Measurements from ENCODE around the gene UBE3C.

The UBE3C gene

GRCh38 chr7:157267516-157267915 lies 128.8 kb downstream of the UBE3C start:
- Histone ChIP-seq H3K4ac (ENCODE audit: low read length) (no peak overlapping the region), H3K9ac (ENCODE audit: low read depth, low read length, poor library complexity) (no peak overlapping the region), H3K79me1 (ENCODE audit: low read depth, low read length) (no peaks in the 10 kb centered on the region), H3K23ac (ENCODE audit: low read depth, low read length, poor library complexity) (no peak overlapping the region), H2BK5ac (ENCODE audit: low read length) (no peak overlapping the region), H2AK5ac (ENCODE audit: low read depth, low read length) (no peak overlapping the region), H3K4me2 (ENCODE audit: insufficient read depth, low read length, poor library complexity, severe bottlenecking) (no peak overlapping the region), H3K4me1 (ENCODE audit: control insufficient read depth in 2 of 2, insufficient read depth in 1 of 2, low read depth in 1 of 2, low read length in 2 of 2) (no peaks in the 10 kb centered on the region), H3K14ac (ENCODE audit: low read length) (no peak overlapping the region), H3K4me3 (ENCODE audit: low read length in 2 of 2) (no peak overlapping the region), H3K9me3 (replicated peaks in 1 of 2; ENCODE audit: control insufficient read depth in 2 of 2, insufficient read depth in 1 of 2, low read depth in 1 of 2, low read length in 2 of 2) (no peaks in the 10 kb centered on the region), H4K91ac (ENCODE audit: low read depth, low read length, poor library complexity) (no peak overlapping the region), H2BK15ac (ENCODE audit: low read length) (no peak overlapping the region), H4K8ac (ENCODE audit: low read depth, low read length) (no peak overlapping the region), H3K36me3 (replicated peaks in 1 of 2; ENCODE audit: control insufficient read depth in 2 of 2, insufficient read depth in 2 of 2, low read length in 2 of 2) (peaks cover 32 to 92% of the 10 kb centered on the region in 2 donors), H2AFZ (ENCODE audit: low read length) (no peak overlapping the region), H3K27me3 (ENCODE audit: control insufficient read depth in 3 of 3, insufficient read depth in 3 of 3, low read depth in 1 of 3, low read length in 3 of 3) (peaks cover 0 to 2% (median 0%) of the 10 kb centered on the region in 3 experiments), H2BK12ac (ENCODE audit: low read length) (no peak overlapping the region), H3K27ac (replicated peaks; ENCODE audit: low read length) (no peak overlapping the region), H2BK120ac (ENCODE audit: low read depth, low read length) (no peak overlapping the region), H3K18ac (ENCODE audit: low read length) (no peak overlapping the region)
- WGBS, 2 donors (ENCODE audit: extremely low coverage in 2 of 2, insufficient read length in 2 of 2, insufficient replicate concordance in 1 of 2) = no CpG with 5 or more reads among the region's 13 CpGs
- no peak for DNase-seq (ENCODE audit: low spot score)

- H2AFZ ChIP-seq (ENCODE audit: low read length) = no peak overlapping the region
- no peak overlapping the region for H2AK5ac ChIP-seq (ENCODE audit: low read depth, low read length)
- no peak overlapping the region for H3K27ac ChIP-seq (replicated peaks; ENCODE audit: low read length)
- no peak overlapping the region for H3K23ac ChIP-seq (ENCODE audit: low read depth, low read length, poor library complexity)
- H2BK12ac ChIP-seq (ENCODE audit: low read length) = no peak overlapping the region
- DNase-seq (ENCODE audit: low spot score) = no peak
- H2BK15ac ChIP-seq (ENCODE audit: low read length) = no peak overlapping the region
- peaks cover 30 to 88% of the 10 kb centered on the region in 2 donors for H3K36me3 ChIP-seq (replicated peaks in 1 of 2; ENCODE audit: control insufficient read depth in 2 of 2, insufficient read depth in 2 of 2, low read length in 2 of 2)
- no peak overlapping the region for H2BK5ac ChIP-seq (ENCODE audit: low read length)
- H3K4me3 ChIP-seq (ENCODE audit: low read length in 2 of 2) = no peak overlapping the region
- no peak overlapping the region for H3K4me2 ChIP-seq (ENCODE audit: insufficient read depth, low read length, poor library complexity, severe bottlenecking)
- no peak overlapping the region for H3K4ac ChIP-seq (ENCODE audit: low read length)
- no peak overlapping the region for H3K18ac ChIP-seq (ENCODE audit: low read length)
- H4K91ac ChIP-seq (ENCODE audit: low read depth, low read length, poor library complexity) = no peak overlapping the region
- no peaks in the 10 kb centered on the region for H3K4me1 ChIP-seq (ENCODE audit: control insufficient read depth in 2 of 2, insufficient read depth in 1 of 2, low read depth in 1 of 2, low read length in 2 of 2)
- H2BK120ac ChIP-seq (ENCODE audit: low read depth, low read length) = no peak overlapping the region
- no peak overlapping the region for H3K9ac ChIP-seq (ENCODE audit: low read depth, low read length, poor library complexity)
- no peak overlapping the region for H3K14ac ChIP-seq (ENCODE audit: low read length)
- H3K79me1 ChIP-seq (ENCODE audit: low read depth, low read length) = no peaks in the 10 kb centered on the region
- WGBS, 2 donors (ENCODE audit: extremely low coverage in 2 of 2, insufficient read length in 2 of 2, insufficient replicate concordance in 1 of 2) = no CpG with 5 or more reads among the region's 5 CpGs
- H3K9me3 ChIP-seq (replicated peaks in 1 of 2; ENCODE audit: control insufficient read depth in 2 of 2, insufficient read depth in 1 of 2, low read depth in 1 of 2, low read length in 2 of 2) = no peaks in the 10 kb centered on the region
- H4K8ac ChIP-seq (ENCODE audit: low read depth, low read length) = no peak overlapping the region
- peaks cover 0 to 2% (median 0%) of the 10 kb centered on the region in 3 experiments for H3K27me3 ChIP-seq (ENCODE audit: control insufficient read depth in 3 of 3, insufficient read depth in 3 of 3, low read depth in 1 of 3, low read length in 3 of 3)
Observed at GRCh38 chr7:157267956-157268355, 129.2 kb downstream of the UBE3C start.

DNA sequence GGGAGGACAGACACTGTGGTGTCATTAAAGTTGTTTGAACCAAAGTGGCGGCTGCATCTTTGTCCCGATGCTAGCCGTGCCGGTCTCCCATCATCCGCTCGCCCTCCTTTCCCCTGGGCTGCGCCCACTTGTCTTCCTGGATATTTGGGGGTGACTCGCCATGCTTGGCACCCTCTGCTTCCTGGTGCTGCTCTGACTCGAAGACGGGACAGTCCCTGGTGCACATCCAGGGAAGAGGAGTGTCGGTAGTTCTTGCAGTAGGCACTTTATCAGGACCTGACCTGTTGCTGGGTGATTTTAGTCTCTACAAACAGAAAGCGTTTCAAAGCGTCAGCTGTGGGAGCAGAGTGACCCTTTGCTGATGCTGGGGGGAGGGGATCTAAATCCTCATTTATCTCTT lies 129.8 kb downstream of the UBE3C start:
- Histone ChIP-seq H3K23ac (ENCODE audit: low read depth, low read length, poor library complexity) (peak overlapping the region; percentile 0), H3K27me3 (ENCODE audit: control insufficient read depth in 3 of 3, insufficient read depth in 3 of 3, low read depth in 1 of 3, low read length in 3 of 3) (peaks cover 0 to 2% (median 0%) of the 10 kb centered on the region in 3 experiments), H2AK5ac (ENCODE audit: low read depth, low read length) (no peak overlapping the region), H3K4ac (ENCODE audit: low read length) (no peak overlapping the region), H2AFZ (ENCODE audit: low read length) (no peak overlapping the region), H3K27ac (replicated peaks; ENCODE audit: low read length) (no peak overlapping the region), H2BK5ac (ENCODE audit: low read length) (no peak overlapping the region), H2BK120ac (ENCODE audit: low read depth, low read length) (no peak overlapping the region), H3K9ac (ENCODE audit: low read depth, low read length, poor library complexity) (no peak overlapping the region), H3K36me3 (replicated peaks in 1 of 2; ENCODE audit: control insufficient read depth in 2 of 2, insufficient read depth in 2 of 2, low read length in 2 of 2) (peaks cover 30 to 82% of the 10 kb centered on the region in 2 donors), H3K9me3 (replicated peaks in 1 of 2; ENCODE audit: control insufficient read depth in 2 of 2, insufficient read depth in 1 of 2, low read depth in 1 of 2, low read length in 2 of 2) (no peaks in the 10 kb centered on the region), H4K8ac (ENCODE audit: low read depth, low read length) (no peak overlapping the region), H3K4me2 (ENCODE audit: insufficient read depth, low read length, poor library complexity, severe bottlenecking) (no peak overlapping the region), H4K91ac (ENCODE audit: low read depth, low read length, poor library complexity) (no peak overlapping the region), H2BK12ac (ENCODE audit: low read length) (no peak overlapping the region), H3K4me3 (ENCODE audit: low read length in 2 of 2) (no peak overlapping the region), H3K4me1 (ENCODE audit: control insufficient read depth in 2 of 2, insufficient read depth in 1 of 2, low read depth in 1 of 2, low read length in 2 of 2) (no peaks in the 10 kb centered on the region), H3K79me1 (ENCODE audit: low read depth, low read length) (no peaks in the 10 kb centered on the region), H3K14ac (ENCODE audit: low read length) (no peak overlapping the region), H2BK15ac (ENCODE audit: low read length) (no peak overlapping the region), H3K18ac (ENCODE audit: low read length) (no peak overlapping the region)
- WGBS, 2 donors (ENCODE audit: extremely low coverage in 2 of 2, insufficient read length in 2 of 2, insufficient replicate concordance in 1 of 2) = no CpG with 5 or more reads among the region's 13 CpGs
- no peak for DNase-seq (ENCODE audit: low spot score)

- Histone ChIP-seq H4K91ac (ENCODE audit: low read depth, low read length, poor library complexity) (no peak overlapping the region), H2BK120ac (ENCODE audit: low read depth, low read length) (no peak overlapping the region), H3K27me3 (ENCODE audit: control insufficient read depth in 3 of 3, insufficient read depth in 3 of 3, low read depth in 1 of 3, low read length in 3 of 3) (peaks cover 0 to 2% (median 0%) of the 10 kb centered on the region in 3 experiments), H3K18ac (ENCODE audit: low read length) (no peak overlapping the region), H4K8ac (ENCODE audit: low read depth, low read length) (no peak overlapping the region), H3K9me3 (replicated peaks in 1 of 2; ENCODE audit: control insufficient read depth in 2 of 2, insufficient read depth in 1 of 2, low read depth in 1 of 2, low read length in 2 of 2) (no peaks in the 10 kb centered on the region), H2AFZ (ENCODE audit: low read length) (no peak overlapping the region), H3K27ac (replicated peaks; ENCODE audit: low read length) (no peak overlapping the region), H3K36me3 (replicated peaks in 1 of 2; ENCODE audit: control insufficient read depth in 2 of 2, insufficient read depth in 2 of 2, low read length in 2 of 2) (peaks cover 23 to 72% of the 10 kb centered on the region in 2 donors), H3K4ac (ENCODE audit: low read length) (no peak overlapping the region), H3K14ac (ENCODE audit: low read length) (no peak overlapping the region), H3K4me2 (ENCODE audit: insufficient read depth, low read length, poor library complexity, severe bottlenecking) (no peak overlapping the region), H3K4me1 (ENCODE audit: control insufficient read depth in 2 of 2, insufficient read depth in 1 of 2, low read depth in 1 of 2, low read length in 2 of 2) (no peaks in the 10 kb centered on the region), H2BK15ac (ENCODE audit: low read length) (no peak overlapping the region), H2BK12ac (ENCODE audit: low read length) (no peak overlapping the region), H3K4me3 (ENCODE audit: low read length in 2 of 2) (no peak overlapping the region), H3K9ac (ENCODE audit: low read depth, low read length, poor library complexity) (no peak overlapping the region), H3K79me1 (ENCODE audit: low read depth, low read length) (no peaks in the 10 kb centered on the region), H2BK5ac (ENCODE audit: low read length) (no peak overlapping the region), H2AK5ac (ENCODE audit: low read depth, low read length) (no peak overlapping the region), H3K23ac (ENCODE audit: low read depth, low read length, poor library complexity) (no peak overlapping the region)
- no CpG with 5 or more reads among the region's 16 CpGs for WGBS, 2 donors (ENCODE audit: extremely low coverage in 2 of 2, insufficient read length in 2 of 2, insufficient replicate concordance in 1 of 2)
- DNase-seq (ENCODE audit: low spot score) = no peak
Observed at GRCh38 chr7:157269341-157270059, 130.8 kb downstream of the UBE3C start.
